Omental fat pad (tissue), 4 donors: Measurements from ENCODE around the gene DUSP9. TPM values are rescaled to one million over a fixed set of nuclear protein-coding genes. Genes with fewer than 3 reads are reported as not detected.

Experiments
- ATAC-seq: fragments of 150-250 bp; one replicate; pipeline ENCODE4 v1.9.1; 2016; ENCODE audit warnings: mild to moderate bottlenecking, moderate library complexity; ENCODE audit not compliant: low FRiP score
- DNase-seq: peaks from one replicate; pipeline ENCODE4 v3.0.0-alpha.2; 2019; ENCODE audit warnings: low spot score
- total RNA-seq, 4 donors: library from RNA; depleted of rRNA; stranded (reverse); fragments of >200 nt; gene quantifications; one replicate each; pipeline ENCODE4 v1.1.0, GENCODE V29; 2016
- TF ChIP-seq, protein P1 (sequence below), 3 donors: fragments of 450-650 bp; IDR thresholded peaks; one replicate each; pipeline ENCODE4 v1.5.1; 2016 to 2017; ENCODE audit warnings: antibody characterized with exemption in 3 of 3, mild to moderate bottlenecking in 3 of 3, moderate library complexity in 2 of 3

DUSP9 gene
- total RNA-seq, 4 donors from 2014 or later = 0.48 to 2.3 TPM; not detected in 2

DNA sequence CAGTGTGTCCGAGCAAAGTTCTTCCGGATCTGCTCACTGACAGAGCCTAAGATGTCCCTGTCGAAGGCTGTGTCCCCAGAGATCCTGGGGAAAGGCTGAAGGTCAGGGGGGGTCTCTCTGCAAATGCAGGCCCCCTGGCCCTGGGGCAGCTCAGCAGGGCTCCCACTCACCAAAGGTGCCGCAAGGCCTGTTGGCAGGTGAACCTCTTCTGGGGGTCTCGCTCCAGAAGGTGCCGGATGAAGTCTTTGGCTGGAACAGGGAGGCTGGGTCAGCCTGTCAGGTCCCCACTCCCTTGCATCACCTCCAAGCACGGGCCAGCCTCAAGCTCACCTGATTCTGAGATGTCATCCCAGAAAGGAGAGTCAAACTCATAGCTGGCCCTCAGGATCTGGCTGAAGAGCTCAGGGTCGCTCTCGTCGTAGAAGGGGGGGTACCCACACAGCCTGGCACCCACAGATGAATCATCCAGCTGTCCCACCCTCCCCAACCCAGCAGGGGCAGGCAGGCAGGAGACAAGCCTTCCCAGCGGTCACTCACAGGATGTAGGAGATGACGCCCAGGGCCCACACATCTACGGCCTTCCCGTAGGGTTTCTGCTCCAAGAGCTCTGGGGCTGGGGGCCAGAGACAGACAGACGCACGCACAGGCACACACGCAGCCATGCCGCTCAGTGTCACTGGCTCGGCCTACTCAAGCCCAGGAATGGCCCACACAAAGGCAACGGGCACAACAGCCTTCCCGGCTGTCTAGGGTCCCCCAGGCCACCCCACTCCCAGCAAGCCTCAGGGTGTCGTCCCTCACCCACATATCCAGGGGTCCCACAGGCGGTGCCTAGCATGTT, 24.0 kb downstream of the DUSP9 start:
- DNase-seq (no peak), ATAC-seq (no peak)
- TF ChIP-seq, protein P1, sequence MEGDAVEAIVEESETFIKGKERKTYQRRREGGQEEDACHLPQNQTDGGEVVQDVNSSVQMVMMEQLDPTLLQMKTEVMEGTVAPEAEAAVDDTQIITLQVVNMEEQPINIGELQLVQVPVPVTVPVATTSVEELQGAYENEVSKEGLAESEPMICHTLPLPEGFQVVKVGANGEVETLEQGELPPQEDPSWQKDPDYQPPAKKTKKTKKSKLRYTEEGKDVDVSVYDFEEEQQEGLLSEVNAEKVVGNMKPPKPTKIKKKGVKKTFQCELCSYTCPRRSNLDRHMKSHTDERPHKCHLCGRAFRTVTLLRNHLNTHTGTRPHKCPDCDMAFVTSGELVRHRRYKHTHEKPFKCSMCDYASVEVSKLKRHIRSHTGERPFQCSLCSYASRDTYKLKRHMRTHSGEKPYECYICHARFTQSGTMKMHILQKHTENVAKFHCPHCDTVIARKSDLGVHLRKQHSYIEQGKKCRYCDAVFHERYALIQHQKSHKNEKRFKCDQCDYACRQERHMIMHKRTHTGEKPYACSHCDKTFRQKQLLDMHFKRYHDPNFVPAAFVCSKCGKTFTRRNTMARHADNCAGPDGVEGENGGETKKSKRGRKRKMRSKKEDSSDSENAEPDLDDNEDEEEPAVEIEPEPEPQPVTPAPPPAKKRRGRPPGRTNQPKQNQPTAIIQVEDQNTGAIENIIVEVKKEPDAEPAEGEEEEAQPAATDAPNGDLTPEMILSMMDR (IDR thresholded peaks at IDR 0.05) = no peak

DNA sequence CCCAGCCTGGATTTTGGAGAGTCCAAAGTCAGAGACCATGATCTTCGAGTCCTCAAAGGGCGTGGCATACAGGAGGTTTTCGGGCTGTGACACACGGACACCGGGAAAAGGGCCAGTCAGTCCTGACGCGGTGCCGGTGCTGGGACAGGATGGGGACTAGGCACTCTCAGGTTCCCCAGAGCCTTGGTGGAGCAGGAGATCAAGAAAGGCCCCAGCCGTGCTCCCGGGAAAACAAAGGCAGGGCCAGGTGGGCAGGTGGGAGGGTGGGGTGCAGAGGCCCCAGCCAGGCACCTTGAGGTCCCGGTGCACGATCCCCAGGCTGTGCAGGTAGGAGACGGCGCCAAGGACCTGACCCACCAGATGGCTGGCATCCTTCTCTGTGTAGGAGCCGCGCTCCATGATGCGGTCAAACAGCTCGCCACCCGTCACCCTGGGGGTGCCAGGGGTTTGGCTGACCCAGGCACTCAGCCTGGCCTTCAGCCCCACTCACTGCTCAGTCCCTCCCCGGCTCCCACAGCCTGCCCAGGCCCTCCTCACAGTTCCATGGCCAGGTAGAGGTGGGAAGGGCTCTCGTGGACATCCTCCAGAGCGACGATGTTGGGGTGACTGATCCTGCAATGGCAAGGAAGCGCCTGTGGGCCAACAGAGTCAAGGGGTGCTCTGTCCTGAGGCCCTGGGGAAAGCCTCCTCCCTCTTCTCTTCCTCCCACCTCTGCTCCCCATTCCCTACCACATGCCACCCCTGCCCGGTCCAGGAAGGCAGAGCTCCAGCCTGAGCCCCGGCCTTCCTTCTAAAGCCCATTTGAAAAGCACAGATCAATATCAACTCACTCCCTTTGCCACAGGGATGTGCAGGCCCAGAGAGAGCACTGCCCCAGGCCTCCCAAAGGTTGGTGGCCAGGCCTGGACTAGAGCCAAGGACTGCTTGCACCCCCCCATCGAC, 24.9 kb downstream of the DUSP9 start:
- TF ChIP-seq, protein P1 (IDR thresholded peaks at IDR 0.05) = no peak
- ATAC-seq = no peak
- no peak for DNase-seq

DNA sequence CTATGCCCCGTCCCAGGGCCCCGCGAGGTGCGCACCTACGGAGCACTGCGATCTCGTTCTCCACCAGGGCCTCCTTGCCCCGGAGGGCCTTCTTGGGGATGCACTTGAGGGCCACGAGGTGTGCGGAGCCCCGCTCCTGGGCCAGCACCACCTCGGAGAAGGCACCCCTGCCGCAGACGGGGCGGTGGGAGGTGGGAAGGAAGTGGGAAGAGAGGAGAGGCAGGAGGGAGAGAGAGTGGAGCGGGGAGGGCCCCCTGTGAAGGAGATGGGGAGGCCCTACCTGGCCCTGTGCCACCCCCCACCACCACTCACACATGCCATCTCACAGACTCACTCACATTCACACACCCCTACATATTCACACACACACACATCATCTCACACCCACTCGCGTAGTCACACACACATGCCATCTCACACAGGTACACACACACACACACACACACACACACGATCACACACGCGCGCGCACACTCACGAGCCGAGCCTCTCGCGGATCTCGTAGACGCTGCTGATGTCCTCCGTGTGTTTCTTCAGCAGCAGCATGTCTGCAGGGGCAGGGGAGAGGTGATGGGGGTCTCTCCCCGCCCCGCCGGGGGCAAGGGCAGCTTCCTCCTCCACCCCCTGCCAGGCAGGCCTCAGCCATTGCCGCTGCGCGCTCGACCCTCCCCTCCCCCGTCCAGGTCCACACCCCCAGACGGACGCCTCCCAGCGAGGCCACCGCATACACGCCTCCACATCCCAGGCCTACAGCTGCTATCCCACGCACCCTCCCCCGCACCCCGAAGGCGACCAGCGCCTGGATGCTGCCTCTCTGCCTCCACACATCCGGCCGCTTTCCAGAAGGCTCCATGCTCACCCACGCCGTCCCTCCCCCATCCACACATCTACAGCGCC, 25.8 kb downstream of the DUSP9 start:
- TF ChIP-seq, protein P1 (IDR thresholded peaks at IDR 0.05) = no peak
- ATAC-seq (no peak), DNase-seq (no peak)

DNA sequence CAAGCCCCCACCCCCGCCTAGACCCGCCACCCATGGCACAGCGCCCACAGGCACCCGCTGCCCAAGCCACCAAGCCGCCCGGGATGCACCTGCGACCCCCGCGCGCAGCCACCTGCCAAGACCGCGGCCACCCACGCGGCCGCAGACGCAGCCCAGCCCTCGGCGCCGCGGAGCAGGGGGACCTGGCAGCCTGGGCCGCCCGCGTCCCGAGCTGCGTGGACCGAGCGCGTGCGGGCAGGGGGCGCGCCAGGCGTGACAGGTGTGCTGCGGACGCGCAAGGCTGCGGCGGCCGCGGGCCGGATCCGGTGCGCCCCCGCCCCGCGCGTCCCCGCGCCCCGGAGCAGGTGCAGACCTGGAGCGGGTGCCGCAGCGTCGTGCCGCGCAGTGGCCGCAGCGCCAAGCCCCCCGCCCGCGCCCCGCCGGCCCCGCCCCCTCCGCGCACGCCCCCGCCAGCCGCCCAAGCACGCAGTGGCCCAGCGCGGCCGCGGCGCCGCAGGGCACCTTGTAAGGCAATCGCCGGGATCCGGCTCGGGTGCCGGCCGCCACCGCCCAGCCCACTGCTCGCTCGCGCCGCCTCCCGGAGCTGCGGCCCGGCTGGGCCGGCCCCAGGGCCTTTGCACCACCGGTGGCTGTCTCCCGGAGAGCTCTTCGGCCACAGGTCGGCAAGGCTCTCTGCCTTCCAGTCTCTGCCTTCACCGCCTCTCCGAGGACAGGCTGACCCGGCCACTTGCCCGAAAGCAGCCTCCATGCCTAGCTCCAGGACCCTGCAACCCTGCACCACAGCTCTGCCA, 26.6 kb downstream of the DUSP9 start, which contains the start of gene PNCK:
Gene PNCK (minus strand): TSS at position 386 of the 791 bp plus-strand sequence. CDS start 737 bp downstream, outside the sequence.
- DNase-seq (no peak), ATAC-seq (no peak)
- TF ChIP-seq, protein P1 (IDR thresholded peaks at IDR 0.05) = no peak

DNA sequence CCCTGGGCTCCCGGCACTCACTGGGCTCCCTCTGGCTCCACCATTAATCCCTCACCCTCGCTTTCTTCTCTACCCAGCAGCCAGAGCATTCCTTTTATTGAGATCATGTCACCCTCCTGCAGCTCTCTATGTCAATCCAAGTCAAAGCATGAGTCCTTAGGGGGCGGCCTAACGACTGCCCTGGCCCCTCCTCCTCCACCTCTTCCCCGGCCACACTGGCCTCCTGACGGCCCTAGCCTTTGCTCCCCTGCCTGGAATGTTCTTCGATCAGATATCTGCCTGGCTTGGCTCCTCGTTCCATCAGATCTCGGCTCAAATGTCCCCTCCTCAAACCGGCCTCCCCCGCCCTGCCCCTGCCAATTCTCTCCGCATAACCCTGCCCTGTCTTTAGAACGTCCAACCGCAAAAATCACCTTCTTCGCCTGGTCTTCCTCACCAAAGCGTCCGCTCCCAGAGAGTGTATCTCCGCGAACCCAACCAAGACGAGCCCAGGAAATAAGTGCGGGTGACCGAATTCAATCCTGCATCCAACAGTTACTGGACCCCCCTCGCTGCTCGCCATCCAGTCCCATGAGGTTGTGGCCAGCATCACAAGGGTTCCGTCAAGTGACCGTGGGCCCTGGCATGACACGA, 27.3 kb downstream of the DUSP9 start:
- TF ChIP-seq, protein P1 (IDR thresholded peaks at IDR 0.05) = no peak
- ATAC-seq (no peak), DNase-seq (no peak)
